ENCODE data around the gene VPS8.

VPS8 gene

GRCh38 chr3:184806567-184807271 is 5.2 kb upstream of the VPS8 start:
- DNase-seq = no peak
- intact Hi-C loops (cut with DNase I) = no loop called here

GRCh38 chr3:184807549-184807948 is 4.4 kb upstream of the VPS8 start:
- DNase-seq = no peak
- intact Hi-C loops (cut with DNase I) = no loop called here

DNA sequence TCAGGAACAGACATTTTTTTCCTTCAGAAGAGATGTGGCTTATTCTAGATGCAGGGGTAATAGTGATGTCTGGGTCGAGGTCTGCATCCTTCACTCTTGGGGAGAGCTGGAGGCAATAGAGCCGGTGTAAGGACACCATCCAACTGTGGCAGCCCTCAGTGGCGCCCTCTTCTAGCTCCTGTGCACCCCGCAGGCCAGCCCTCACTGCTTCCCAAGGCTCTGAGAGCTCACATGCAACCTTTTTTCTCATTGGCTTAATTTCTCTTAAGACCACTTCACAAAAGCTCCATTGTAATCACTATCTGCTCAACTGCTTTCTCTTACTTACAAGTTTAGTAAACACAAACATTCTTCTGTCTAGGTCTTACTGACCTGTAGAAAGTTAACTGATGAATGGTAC is 3.9 kb upstream of the VPS8 start:
- DNase-seq = no peak
- intact Hi-C loops (cut with DNase I) = no loop called here

- intact Hi-C loops (cut with DNase I) = no loop called here
- no peak for DNase-seq
These were observed 1.8 kb upstream of the VPS8 start for GRCh38 chr3:184810146-184810545.

- no peak for DNase-seq
- intact Hi-C loops (cut with DNase I) = no loop called here
These were observed 932 bp upstream of the VPS8 start for GRCh38 chr3:184811034-184811433.

- intact Hi-C loops (cut with DNase I) = no loop called here
- DNase-seq = no peak
These were observed 335 bp upstream of the VPS8 start for GRCh38 chr3:184811663-184811998.

GRCh38 chr3:184812662-184813042 is 686 bp downstream of the VPS8 start:
- intact Hi-C loops (cut with DNase I) = no loop called here
- peak in 27 of 42 donors; percentile 5 to 54 (median 21) for DNase-seq

- intact Hi-C loops (cut with DNase I) = no loop called here
- no peak for DNase-seq
These were observed 1.4 kb downstream of the VPS8 start for GRCh38 chr3:184813357-184813756.

GRCh38 chr3:184814214-184814613 is 2.2 kb downstream of the VPS8 start:
- no peak for DNase-seq
- intact Hi-C loops (cut with DNase I) = no loop called here

DNA sequence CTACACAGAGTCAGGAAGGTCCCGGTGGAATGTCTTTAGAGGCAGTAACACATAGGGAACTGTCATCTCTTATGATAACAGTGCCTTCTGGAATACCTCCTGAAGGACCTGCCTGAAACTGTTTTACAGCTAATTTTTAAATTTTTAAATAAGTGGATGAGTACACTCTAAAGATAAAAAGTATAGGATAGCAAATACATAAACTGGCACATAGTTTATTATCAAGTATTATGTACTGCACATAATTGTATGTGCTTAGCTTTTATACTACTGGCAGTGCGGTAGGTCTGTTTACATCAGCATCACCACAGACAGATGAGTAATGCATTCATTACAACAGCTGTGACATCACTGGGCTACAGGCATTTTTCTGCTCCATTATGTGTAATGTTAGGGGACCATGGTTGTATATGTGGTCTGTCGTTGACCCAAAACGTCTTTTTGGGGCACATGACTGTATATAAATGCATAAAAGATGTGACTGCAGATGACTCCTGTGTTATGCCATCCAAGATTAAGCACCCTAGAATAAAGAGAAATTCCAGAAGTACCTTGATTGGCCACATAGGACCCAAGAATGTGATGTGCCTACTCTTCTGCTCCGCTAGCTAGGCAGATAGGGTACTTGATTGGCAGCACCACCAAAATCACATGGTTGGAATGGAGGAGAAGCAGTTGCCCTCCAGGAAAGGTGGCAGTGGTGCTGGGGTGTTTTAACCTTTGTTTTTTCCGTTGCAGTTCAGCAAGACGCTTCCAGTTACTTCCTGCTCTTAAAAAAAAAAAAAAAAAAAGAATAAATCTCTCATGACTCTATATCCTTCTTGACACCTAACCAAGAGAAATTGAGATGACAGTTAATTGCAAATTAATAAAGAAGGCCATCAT is 3.3 kb downstream of the VPS8 start:
- intact Hi-C loops (cut with DNase I) = no loop called here
- DNase-seq = no peak

GRCh38 chr3:184816614-184817013 is 4.6 kb downstream of the VPS8 start:
- DNase-seq = no peak
- intact Hi-C loops (cut with DNase I) = no loop called here

DNA sequence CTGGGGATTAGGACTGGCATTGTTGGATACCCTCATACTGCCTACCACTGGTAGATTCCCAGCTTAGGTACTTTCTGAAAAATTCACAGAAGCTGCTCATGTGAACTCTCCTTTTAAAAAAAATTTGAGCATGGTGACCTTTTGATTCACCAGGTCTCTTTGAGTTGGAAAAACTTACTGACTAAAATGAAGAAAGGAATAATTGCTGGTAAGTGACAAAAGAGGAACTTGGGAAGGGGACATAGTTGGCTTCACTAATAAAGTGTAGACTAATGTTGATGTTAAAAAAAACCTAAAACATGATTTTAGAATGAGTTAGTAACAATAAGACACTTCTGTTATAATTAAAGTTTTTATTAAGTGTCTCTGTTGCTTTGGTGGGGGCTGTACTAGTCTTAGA is 8.6 kb downstream of the VPS8 start:
- no peak for DNase-seq
- intact Hi-C loops (cut with DNase I) = no loop called here

DNA sequence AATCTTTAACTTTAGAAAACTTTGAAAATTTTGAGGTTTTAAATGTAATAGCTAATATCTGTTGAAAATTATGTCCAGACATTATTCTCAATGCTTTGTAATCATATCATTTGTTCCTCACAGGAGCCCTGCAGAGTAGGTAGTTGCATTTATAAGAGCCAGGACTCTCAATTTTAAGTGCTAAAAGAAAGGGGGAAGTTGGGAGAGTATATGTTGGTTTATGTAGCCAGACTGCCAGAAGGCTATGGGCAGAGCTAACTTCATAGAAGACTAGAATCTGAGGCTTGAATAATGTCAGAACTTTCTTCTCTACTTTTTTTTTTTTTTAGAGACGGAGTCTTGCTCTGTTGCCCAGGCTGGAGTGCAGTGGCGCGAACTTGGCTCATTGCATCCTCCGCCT is 9.1 kb downstream of the VPS8 start:
- DNase-seq = no peak
- intact Hi-C loops (cut with DNase I) = no loop called here

GRCh38 chr3:184822081-184822480 is 10.1 kb downstream of the VPS8 start:
- DNase-seq = no peak
- intact Hi-C loops (cut with DNase I) = no loop called here

GRCh38 chr3:184822654-184823053 is 10.7 kb downstream of the VPS8 start:
- intact Hi-C loops (cut with DNase I) = no loop called here
- DNase-seq = no peak

- DNase-seq = no peak
- intact Hi-C loops (cut with DNase I) = no loop called here
These were observed 12.0 kb downstream of the VPS8 start for GRCh38 chr3:184823990-184824389.

- no peak for DNase-seq
- intact Hi-C loops (cut with DNase I) = no loop called here
These were observed 13.3 kb downstream of the VPS8 start for GRCh38 chr3:184825121-184825820.

- intact Hi-C loops (cut with DNase I) = no loop called here
- DNase-seq = no peak
These were observed 15.6 kb downstream of the VPS8 start for GRCh38 chr3:184827572-184827971.

DNA sequence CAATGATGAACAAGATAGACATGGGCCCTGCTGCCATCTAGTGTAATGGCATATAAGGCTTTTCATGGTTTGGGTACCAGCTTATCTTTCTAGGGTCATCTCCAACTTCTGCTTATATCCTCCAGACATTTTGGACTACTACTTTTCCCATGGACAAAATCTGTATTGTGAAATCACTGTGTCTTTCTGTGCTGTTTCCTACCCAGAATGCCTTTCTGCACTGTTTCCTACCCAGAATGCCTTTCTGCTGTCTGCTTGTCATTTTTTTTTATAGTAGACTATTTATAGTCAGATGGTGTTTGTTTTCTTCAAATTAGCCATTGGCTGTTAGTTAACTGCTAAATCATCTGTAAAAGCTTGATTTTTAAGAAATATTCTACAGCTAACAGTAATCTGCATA is 20.1 kb downstream of the VPS8 start:
- DNase-seq = no peak
- intact Hi-C loops (cut with DNase I) = no loop called here

DNA sequence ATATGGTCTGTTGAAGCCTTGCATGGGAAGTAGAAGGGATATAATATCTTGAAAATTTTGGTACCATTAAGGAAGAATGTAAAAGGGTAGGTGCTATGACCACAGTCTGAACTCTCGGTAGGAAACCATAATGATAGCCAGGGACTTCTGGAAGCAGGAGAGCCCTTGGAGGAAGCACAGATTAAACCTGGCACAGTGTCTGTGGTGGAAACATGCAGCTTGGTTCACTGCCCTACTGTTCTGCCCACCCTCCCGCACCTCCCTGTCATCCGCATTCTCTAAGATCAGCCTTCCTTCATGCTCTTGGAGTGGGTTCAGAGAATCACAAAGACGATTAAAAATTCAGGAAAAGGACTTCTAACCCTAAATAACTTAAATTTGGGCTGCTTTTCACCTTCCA is 20.9 kb downstream of the VPS8 start:
- intact Hi-C loops (cut with DNase I) = no loop called here

More for the DNA sequence above, 20.9 kb downstream of the VPS8 start:
- no peak for DNase-seq

Data from head of caudate nucleus (tissue), 42 donors.